ENCODE data around the gene SLC1A2.

The SLC1A2 gene

DNA sequence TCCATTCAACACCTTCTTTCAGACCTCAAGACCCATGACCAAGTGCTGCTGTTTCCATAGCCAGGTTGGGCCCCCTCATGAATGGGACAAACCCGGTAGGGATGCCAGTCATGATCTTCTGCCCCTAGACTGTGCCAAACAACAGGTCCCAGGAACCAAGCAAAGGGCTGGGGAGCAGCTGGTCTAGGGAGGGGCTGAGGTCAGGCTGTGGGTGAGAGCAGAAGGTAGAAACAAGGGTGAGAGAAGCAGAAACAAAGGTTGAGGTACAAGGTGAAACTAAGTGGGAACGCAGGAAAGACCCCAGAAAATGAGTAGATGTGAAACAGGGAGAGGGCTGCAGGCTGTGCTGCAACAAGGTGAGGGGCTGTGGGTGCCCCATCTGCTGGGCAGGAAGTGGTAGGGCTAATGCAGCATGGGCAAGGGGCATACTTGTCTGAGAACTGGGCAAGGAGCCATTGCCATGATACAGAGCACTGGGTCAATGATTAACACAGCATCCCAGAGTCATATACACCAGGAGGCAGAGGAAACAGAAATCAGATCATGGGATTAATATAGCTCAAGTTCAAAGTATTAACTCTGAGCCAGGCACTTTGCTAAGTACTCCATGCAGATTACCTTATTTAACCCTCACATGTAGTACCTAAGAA, 45.9 kb downstream of the SLC1A2 start:
- TF ChIP-seq SNAI2 (CRISPR knock-in tag; IDR thresholded peaks at IDR 0.05) (no peak), ARNTL (CRISPR knock-in tag; IDR thresholded peaks at IDR 0.05; ENCODE audit: borderline replicate concordance, low read depth) (no peak), ZNF565 (CRISPR knock-in tag; conservative IDR thresholded peaks at IDR 0.05; ENCODE audit: low read depth) (no peak), TSHZ2 (CRISPR knock-in tag; IDR thresholded peaks at IDR 0.05) (no peak), PPARA (CRISPR knock-in tag; IDR thresholded peaks at IDR 0.05; ENCODE audit: borderline replicate concordance) (no peak), OSR1 (CRISPR knock-in tag; IDR thresholded peaks at IDR 0.05) (no peak), CSDC2 (CRISPR knock-in tag; IDR thresholded peaks at IDR 0.05) (no peak)
- peak; percentile 59; the same call in 2 of the 3 replicates for ATAC-seq

- ATAC-seq: peak; percentile 28; the same call in 2 of the 3 replicates
- no peak for TF ChIP-seq ZNF565 (CRISPR knock-in tag; conservative IDR thresholded peaks at IDR 0.05; ENCODE audit: low read depth)
- no peak for TF ChIP-seq OSR1 (CRISPR knock-in tag; IDR thresholded peaks at IDR 0.05)
- no peak for TF ChIP-seq ARNTL (CRISPR knock-in tag; IDR thresholded peaks at IDR 0.05; ENCODE audit: borderline replicate concordance, low read depth)
- TF ChIP-seq TOX (CRISPR knock-in tag; IDR thresholded peaks at IDR 0.05; ENCODE audit: borderline replicate concordance): no peak
- TF ChIP-seq TCF4 (CRISPR knock-in tag; IDR thresholded peaks at IDR 0.05; ENCODE audit: borderline replicate concordance): no peak
- no peak for TF ChIP-seq ZC3H10 (CRISPR knock-in tag; IDR thresholded peaks at IDR 0.05)
- TF ChIP-seq ZFP3 (CRISPR knock-in tag; IDR thresholded peaks at IDR 0.05): no peak
- TF ChIP-seq CREB5 (CRISPR knock-in tag; IDR thresholded peaks at IDR 0.05; ENCODE audit: low read depth): no peak
- TF ChIP-seq TSHZ2 (CRISPR knock-in tag; IDR thresholded peaks at IDR 0.05): no peak
- no peak for TF ChIP-seq ZNF70 (CRISPR knock-in tag; IDR thresholded peaks at IDR 0.05)
- no peak for TF ChIP-seq GLIS3 (CRISPR knock-in tag; IDR thresholded peaks at IDR 0.05)
- TF ChIP-seq ZFP30 (CRISPR knock-in tag; IDR thresholded peaks at IDR 0.05): no peak
- TF ChIP-seq, protein P1, sequence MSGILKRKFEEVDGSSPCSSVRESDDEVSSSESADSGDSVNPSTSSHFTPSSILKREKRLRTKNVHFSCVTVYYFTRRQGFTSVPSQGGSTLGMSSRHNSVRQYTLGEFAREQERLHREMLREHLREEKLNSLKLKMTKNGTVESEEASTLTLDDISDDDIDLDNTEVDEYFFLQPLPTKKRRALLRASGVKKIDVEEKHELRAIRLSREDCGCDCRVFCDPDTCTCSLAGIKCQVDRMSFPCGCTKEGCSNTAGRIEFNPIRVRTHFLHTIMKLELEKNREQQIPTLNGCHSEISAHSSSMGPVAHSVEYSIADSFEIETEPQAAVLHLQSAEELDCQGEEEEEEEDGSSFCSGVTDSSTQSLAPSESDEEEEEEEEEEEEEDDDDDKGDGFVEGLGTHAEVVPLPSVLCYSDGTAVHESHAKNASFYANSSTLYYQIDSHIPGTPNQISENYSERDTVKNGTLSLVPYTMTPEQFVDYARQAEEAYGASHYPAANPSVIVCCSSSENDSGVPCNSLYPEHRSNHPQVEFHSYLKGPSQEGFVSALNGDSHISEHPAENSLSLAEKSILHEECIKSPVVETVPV (CRISPR knock-in tag; IDR thresholded peaks at IDR 0.05): no peak
- TF ChIP-seq SNAI2 (CRISPR knock-in tag; IDR thresholded peaks at IDR 0.05): no peak
- TF ChIP-seq PPARA (CRISPR knock-in tag; IDR thresholded peaks at IDR 0.05; ENCODE audit: borderline replicate concordance): no peak
Measured at GRCh38 chr11:35372565-35373283, 46.6 kb downstream of the SLC1A2 start.

- ATAC-seq: peak; percentile 80
- TF ChIP-seq PATZ1 (CRISPR knock-in tag; IDR thresholded peaks at IDR 0.05; ENCODE audit: borderline replicate concordance): no peak
- TF ChIP-seq ZC3H10 (CRISPR knock-in tag; IDR thresholded peaks at IDR 0.05): 0 out of 2 replicates have a peak, but pooled peaks have one; percentile 52
Measured at GRCh38 chr11:35367491-35367890, 51.9 kb downstream of the SLC1A2 start.

Data from SK-N-SH treated with all-trans-retinoic acid at 6 μM for 48 hours (cell line).